GM19328 (cell line): ENCODE results near the gene CTBP2.

Source experiments
- ATAC-seq: cut with Tn5 transposase; IDR thresholded peaks from one replicate; pipeline ENCODE4 v1.9.1; 2021; ENCODE audit warnings: mild to moderate bottlenecking, moderate library complexity; ENCODE audit not compliant: unreplicated experiment

The CTBP2 gene

GRCh38 chr10:125125951-125126735 lies 34.2 kb downstream of the CTBP2 start:
- no peak for ATAC-seq

GRCh38 chr10:125124907-125125306 lies 35.5 kb downstream of the CTBP2 start:
- no peak for ATAC-seq

GRCh38 chr10:125124115-125124487 lies 36.3 kb downstream of the CTBP2 start:
- ATAC-seq = no peak

- no peak for ATAC-seq
These were observed 36.8 kb downstream of the CTBP2 start for GRCh38 chr10:125123476-125124114.

- no peak for ATAC-seq
These were observed 37.8 kb downstream of the CTBP2 start for GRCh38 chr10:125122566-125122965.

- ATAC-seq = no peak
These were observed 39.4 kb downstream of the CTBP2 start for GRCh38 chr10:125121003-125121402.

GRCh38 chr10:125120053-125120710 lies 40.2 kb downstream of the CTBP2 start:
- no peak for ATAC-seq

GRCh38 chr10:125118701-125119100 lies 41.7 kb downstream of the CTBP2 start:
- no peak for ATAC-seq

GRCh38 chr10:125118011-125118611 lies 42.3 kb downstream of the CTBP2 start:
- no peak for ATAC-seq

GRCh38 chr10:125116652-125117310 lies 43.6 kb downstream of the CTBP2 start:
- no peak for ATAC-seq

- ATAC-seq = no peak
These were observed 44.2 kb downstream of the CTBP2 start for GRCh38 chr10:125116041-125116649.

- ATAC-seq = no peak
These were observed 45.0 kb downstream of the CTBP2 start for GRCh38 chr10:125115409-125115808.

- no peak for ATAC-seq
These were observed 45.5 kb downstream of the CTBP2 start for GRCh38 chr10:125114761-125115391.

GRCh38 chr10:125113691-125114371 lies 46.5 kb downstream of the CTBP2 start:
- ATAC-seq = no peak

GRCh38 chr10:125112697-125113494 lies 47.5 kb downstream of the CTBP2 start:
- no peak for ATAC-seq

- ATAC-seq = no peak
These were observed 49.1 kb downstream of the CTBP2 start for GRCh38 chr10:125111118-125111727.

- ATAC-seq = no peak
These were observed 52.3 kb downstream of the CTBP2 start for GRCh38 chr10:125107965-125108580.
